Ishikawa (cell line): ENCODE data around the gene MRAP.

ENCODE experiments used
- CEBPB ChIP-seq: IDR thresholded peaks from 2 replicates; pipeline ENCODE4 v1.6.1; 2012
- CREB1 ChIP-seq: IDR thresholded peaks from 2 replicates; pipeline ENCODE4 v1.6.1; 2012; ENCODE audit warnings: low read depth
- EGR1 ChIP-seq: IDR thresholded peaks from 2 replicates; pipeline ENCODE4 v1.6.1; 2012
- EP300 ChIP-seq: IDR thresholded peaks from 2 replicates; pipeline ENCODE4 v1.6.1; 2012; ENCODE audit warnings: borderline replicate concordance
- FOXM1 ChIP-seq: IDR thresholded peaks from 2 replicates; pipeline ENCODE4 v1.6.1; 2012; ENCODE audit warnings: low read depth, borderline replicate concordance
- NFIC ChIP-seq: IDR thresholded peaks from 2 replicates; pipeline ENCODE4 v1.6.1; 2012
- RAD21 ChIP-seq: IDR thresholded peaks from 2 replicates; pipeline ENCODE4 v1.6.1; 2012; ENCODE audit warnings: low read depth
- TAF1 ChIP-seq: IDR thresholded peaks from 2 replicates; pipeline ENCODE4 v1.6.1; 2012; ENCODE audit warnings: low read depth, mild to moderate bottlenecking
- TCF12 ChIP-seq: IDR thresholded peaks from 2 replicates; pipeline ENCODE4 v1.6.1; 2012; ENCODE audit warnings: low read depth
- TEAD4 ChIP-seq: IDR thresholded peaks from 2 replicates; pipeline ENCODE4 v1.6.1; 2012
- YY1 ChIP-seq: IDR thresholded peaks from 2 replicates; pipeline ENCODE4 v1.6.1; 2012; ENCODE audit warnings: low read depth
- ZBTB7A ChIP-seq: IDR thresholded peaks from 2 replicates; pipeline ENCODE4 v1.6.1; 2012; ENCODE audit warnings: low read depth
- TF ChIP-seq, protein P1 (sequence below): IDR thresholded peaks from 2 replicates; pipeline ENCODE4 v1.6.1; 2012
- TF ChIP-seq, protein P2 (sequence below): IDR thresholded peaks from 2 replicates; pipeline ENCODE4 v1.6.1; 2012; ENCODE audit warnings: low read depth, mild to moderate bottlenecking
- TF ChIP-seq, protein P3 (sequence below): IDR thresholded peaks from 2 replicates; pipeline ENCODE4 v1.6.1; 2012

MRAP gene

DNA sequence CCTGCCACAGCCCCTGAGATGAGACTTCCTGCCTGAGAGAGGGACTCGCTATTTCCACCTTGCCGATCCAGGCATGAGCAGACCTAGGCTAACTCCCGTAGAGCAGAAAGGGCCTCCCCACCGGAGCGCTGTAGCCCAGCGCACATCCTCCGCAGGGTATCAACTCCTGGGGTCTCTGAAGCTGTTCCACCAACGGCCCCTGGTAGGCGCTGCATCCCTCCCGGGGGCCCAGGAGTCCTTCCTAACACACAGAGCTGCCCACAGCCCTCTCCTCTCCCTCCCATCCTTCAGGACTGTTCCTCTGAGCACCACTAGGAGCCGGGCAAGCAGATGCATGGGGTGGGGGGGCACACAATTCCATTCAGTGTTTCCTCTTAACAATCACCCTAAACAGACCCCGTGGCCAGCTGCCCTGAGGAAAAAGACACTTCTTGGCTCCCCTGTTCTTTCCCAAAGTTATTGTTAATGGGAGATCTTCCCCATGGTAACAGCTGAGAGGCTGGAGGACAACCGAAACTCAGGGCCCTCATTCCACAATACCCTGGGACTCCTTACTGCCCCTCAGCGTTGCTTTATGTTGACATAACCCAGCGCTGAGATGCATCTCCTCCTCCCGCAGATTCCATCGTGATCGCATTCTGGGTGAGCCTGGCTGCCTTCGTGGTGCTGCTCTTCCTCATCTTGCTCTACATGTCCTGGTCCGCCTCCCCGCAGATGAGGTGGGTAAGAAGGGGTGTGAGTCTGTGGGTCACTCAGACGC lies 7.5 kb downstream of the MRAP start:
- TF ChIP-seq CREB1: no peak

DNA sequence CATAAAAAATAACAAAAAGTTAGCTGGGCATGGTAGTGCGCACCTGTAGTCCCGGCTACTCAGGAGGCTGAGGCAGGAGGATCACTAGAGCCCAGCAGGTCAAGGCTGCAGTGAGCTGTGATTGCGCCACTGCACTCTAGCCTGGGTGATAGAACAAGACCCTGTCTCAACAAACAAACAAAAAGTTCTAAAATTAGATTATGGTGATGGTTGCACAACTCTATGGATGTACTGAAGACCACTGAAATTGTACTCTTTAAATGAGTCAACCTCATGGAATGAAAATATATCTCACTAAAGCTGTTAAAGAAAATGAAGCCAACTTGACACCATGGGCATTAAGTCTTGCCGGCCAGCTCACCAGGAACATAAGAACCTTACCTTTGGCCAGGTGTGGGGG lies 9.1 kb downstream of the MRAP start:
- no peak for TF ChIP-seq YY1

DNA sequence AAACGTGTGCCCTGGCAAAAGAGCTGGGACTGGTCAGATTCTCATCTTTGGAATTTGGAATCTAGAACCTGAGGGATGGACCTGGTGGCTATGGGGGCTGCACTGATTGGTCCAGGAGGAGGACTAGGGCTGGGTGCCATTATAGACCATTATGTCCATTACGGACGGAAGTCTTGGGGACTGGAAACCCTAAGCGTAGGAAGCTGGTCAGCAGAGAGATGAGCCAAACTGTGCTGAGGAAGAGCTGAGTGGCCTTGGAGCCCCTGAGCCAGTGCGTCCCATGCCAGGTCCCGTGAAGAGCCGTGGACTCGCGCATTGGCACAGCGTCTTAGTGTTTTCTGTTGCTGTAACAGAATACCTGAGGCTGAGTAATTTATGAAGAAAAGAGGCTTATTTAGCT lies 10.0 kb downstream of the MRAP start:
- TF ChIP-seq TAF1: no peak
- no peak for TF ChIP-seq NFIC
- TF ChIP-seq EGR1: no peak
- no peak for TF ChIP-seq FOXM1
- TF ChIP-seq, protein P1, sequence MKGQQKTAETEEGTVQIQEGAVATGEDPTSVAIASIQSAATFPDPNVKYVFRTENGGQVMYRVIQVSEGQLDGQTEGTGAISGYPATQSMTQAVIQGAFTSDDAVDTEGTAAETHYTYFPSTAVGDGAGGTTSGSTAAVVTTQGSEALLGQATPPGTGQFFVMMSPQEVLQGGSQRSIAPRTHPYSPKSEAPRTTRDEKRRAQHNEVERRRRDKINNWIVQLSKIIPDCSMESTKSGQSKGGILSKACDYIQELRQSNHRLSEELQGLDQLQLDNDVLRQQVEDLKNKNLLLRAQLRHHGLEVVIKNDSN: no peak

DNA sequence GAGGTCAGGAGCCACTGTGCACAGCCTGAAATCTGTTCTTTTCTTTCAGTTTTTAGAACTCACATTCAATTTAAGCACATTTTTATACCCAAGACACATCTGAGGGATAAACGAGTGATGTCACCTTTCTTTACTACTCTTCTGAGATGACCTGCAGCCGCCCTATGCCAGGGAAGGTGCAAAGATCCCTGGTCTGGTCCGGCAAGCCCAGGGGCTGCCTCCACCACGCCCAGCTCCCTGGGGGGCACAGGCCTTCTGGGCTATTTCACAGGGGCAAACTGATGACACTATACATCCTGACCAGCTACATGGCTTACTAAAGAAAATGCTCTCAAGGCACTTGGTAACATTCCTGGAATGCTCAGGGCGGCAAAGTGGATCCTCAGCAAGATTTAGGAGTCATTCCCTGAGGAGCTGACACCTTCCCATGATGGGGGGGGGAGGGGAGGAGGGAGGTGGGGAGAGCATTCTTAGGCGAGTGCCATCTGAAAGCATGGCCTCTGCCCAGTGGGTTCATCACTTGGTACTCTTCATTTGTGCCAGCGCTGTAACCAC lies 11.3 kb downstream of the MRAP start:
- TF ChIP-seq EGR1 (no peak), CEBPB (no peak), EP300 (no peak), YY1 (no peak), FOXM1 (no peak), RAD21 (no peak), CREB1 (no peak), TEAD4 (no peak), TCF12 (no peak), TAF1 (no peak)
- TF ChIP-seq, protein P1: no peak

DNA sequence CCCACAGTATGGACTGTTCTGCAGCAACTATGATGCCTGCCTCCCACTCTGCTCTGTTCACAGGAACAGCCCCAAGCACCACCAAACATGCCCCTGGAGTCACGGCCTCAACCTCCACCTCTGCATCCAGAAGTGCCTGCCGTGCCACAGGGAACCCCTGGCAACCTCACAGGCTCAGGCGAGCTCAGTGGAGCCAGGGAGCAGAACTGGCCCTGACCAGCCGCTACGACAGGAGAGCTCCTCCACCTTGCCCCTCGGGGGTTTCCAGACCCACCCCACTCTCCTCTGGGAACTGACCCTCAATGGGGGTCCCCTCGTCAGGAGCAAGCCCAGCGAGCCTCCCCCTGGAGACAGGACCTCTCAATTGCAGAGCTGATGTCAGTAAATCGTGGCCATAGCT lies 13.0 kb downstream of the MRAP start:
- TF ChIP-seq, protein P2, sequence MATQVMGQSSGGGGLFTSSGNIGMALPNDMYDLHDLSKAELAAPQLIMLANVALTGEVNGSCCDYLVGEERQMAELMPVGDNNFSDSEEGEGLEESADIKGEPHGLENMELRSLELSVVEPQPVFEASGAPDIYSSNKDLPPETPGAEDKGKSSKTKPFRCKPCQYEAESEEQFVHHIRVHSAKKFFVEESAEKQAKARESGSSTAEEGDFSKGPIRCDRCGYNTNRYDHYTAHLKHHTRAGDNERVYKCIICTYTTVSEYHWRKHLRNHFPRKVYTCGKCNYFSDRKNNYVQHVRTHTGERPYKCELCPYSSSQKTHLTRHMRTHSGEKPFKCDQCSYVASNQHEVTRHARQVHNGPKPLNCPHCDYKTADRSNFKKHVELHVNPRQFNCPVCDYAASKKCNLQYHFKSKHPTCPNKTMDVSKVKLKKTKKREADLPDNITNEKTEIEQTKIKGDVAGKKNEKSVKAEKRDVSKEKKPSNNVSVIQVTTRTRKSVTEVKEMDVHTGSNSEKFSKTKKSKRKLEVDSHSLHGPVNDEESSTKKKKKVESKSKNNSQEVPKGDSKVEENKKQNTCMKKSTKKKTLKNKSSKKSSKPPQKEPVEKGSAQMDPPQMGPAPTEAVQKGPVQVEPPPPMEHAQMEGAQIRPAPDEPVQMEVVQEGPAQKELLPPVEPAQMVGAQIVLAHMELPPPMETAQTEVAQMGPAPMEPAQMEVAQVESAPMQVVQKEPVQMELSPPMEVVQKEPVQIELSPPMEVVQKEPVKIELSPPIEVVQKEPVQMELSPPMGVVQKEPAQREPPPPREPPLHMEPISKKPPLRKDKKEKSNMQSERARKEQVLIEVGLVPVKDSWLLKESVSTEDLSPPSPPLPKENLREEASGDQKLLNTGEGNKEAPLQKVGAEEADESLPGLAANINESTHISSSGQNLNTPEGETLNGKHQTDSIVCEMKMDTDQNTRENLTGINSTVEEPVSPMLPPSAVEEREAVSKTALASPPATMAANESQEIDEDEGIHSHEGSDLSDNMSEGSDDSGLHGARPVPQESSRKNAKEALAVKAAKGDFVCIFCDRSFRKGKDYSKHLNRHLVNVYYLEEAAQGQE: no peak
- TF ChIP-seq NFIC (no peak), RAD21 (no peak), FOXM1 (no peak), TCF12 (no peak), EP300 (no peak), CREB1 (no peak), EGR1 (no peak), TEAD4 (no peak), TAF1 (no peak), YY1 (no peak), ZBTB7A (no peak), CEBPB (no peak)
- TF ChIP-seq, protein P3, sequence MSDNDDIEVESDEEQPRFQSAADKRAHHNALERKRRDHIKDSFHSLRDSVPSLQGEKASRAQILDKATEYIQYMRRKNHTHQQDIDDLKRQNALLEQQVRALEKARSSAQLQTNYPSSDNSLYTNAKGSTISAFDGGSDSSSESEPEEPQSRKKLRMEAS: no peak
- TF ChIP-seq, protein P1: no peak

DNA sequence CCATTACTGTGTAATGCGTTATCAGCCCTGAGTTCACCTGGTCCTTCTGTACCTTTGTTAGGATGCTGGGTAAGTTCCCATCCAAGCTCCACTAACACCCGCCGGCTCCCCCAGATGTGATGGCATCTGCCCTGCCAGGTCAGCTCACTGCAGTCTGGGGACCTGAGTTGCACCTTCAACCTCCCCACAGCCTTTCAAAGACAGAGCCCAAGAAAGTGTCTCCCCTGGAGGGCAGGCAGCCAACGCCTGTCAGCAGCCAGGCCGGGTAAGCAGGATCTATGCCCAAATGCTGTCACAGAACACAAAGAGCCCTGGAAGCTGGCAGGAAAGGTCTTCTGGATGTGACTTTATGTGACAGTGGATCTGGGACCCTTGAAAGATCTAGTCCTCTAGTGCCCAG lies 13.7 kb downstream of the MRAP start:
- no peak for TF ChIP-seq TCF12
- TF ChIP-seq TAF1: no peak
- TF ChIP-seq FOXM1: no peak
- TF ChIP-seq EP300: no peak
- no peak for TF ChIP-seq TEAD4
- no peak for TF ChIP-seq EGR1
- TF ChIP-seq CEBPB: no peak
- TF ChIP-seq ZBTB7A: no peak
- TF ChIP-seq, protein P2: no peak
- TF ChIP-seq, protein P3: no peak
- TF ChIP-seq RAD21: no peak
- TF ChIP-seq, protein P1: no peak
- no peak for TF ChIP-seq NFIC
- TF ChIP-seq YY1: no peak
- no peak for TF ChIP-seq CREB1
